Adipose tissue (tissue), 3 donors: Measurements from ENCODE around the gene MAP3K10. TPM values are rescaled to one million over a fixed set of nuclear protein-coding genes. Genes with fewer than 3 reads are reported as not detected.
"Not testable (repeated sequence)": the region's sequence is repeated elsewhere in the genome, so short reads cannot be mapped to it uniquely, and the experiment has no call there.

Experiments used
- H3K27ac ChIP-seq: one replicate; pipeline ENCODE4 v1.5.1; 2013; ENCODE audit warnings: low read depth, low read length
- WGBS, 3 donors: extraction: QIAGEN DNeasy Blood & Tissue Kit; methylation state at CpG; one replicate each; pipeline ENCODE4 v1.1.7; 2013; 5-methylcytosine and 5-hydroxymethylcytosine counted together
- polyA plus RNA-seq, 3 donors: library from polyadenylated mRNA; stranded (reverse); fragments of 200-250 nt; gene quantifications; one replicate each; pipeline ENCODE4 v1.2.3, GENCODE V29; 2013
- donor health status: healthy with polysubstance abuse.
- donor health status: Bipolar disorder and iron deficiency.
- donor health status: healthy.

The MAP3K10 gene
- polyA plus RNA-seq, 3 donors, result 4.7 to 13.3 (median 12.2) TPM

DNA sequence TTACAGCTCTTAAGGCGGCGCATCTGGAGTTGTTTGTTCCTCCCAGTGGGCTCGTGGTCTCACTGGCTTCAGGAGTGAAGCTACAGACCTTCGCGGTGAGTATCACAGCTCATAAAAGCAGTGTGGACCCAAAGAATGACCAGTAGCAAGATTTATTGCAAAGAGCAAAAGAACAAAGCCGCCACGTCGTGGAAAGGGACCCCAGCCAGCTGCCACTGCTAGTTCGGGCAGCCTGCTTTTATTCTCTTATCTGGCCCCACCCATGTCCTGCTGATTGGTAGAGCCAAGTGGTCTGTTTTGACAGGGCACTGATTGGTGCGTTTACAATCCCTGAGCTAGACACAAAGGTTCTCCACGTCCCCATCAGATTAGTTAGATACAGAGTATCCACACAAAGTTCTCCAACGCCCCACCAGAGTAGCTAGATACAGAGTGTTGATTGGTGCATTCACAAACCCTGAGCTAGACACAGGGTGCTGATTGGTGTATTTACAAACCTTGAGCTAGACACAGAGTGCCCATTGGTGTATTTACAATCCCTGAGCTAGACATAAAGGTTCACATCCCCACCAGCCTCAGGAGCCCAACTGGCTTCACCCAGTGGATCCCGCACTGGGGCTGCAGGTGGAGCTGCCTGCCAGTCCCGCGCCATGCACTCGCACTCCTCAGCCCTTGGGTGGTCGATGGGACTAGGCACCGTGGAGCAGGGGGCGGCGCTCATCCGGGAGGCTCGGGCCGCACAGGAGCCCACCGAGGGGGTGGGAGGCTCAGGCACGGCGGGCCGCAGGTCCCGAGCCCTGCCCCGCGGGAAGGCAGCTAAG is 21.5 kb upstream of the MAP3K10 start:
- H3K27ac ChIP-seq, result not testable (repeated sequence)
- WGBS, 3 donors, result 70 to 86% (median 83%) methylated on average over 23 to 30 of the region's 30 CpGs

DNA sequence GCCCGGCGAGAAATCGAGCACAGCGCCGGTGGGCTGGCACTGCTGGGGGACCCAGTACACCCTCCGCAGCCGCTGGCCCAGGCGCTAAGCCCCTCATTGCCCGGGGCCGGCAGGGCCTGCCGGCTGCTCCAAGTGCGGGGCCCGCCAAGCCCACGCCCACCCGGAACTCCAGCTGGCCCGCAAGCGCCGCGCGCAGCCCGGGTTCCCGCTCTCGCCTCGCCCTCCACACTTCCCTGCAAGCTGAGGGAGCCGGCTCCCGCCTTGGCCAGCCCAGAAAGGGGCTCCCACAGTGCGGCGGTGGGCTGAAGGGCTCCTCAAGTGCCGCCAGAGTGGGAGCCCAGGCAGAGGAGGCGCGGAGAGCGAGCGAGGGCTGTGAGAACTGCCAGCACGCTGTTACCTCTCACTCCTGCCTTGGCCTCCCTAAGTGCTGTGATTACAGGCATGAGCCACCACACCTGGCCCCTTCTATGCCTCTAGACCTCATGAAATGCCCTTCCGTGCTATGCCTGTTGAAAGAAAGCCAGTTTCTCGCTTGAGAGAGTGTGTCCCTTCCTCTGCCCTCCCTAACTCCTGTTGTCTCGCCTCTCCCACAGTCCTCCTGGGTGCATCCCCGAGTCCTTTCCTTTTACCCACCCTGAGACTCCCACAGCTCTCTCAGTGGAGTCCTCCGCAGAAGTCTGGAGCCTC is 20.8 kb upstream of the MAP3K10 start:
- 74 to 79% (median 78%) methylated on average over 19 to 39 of the region's 39 CpGs for WGBS, 3 donors

DNA sequence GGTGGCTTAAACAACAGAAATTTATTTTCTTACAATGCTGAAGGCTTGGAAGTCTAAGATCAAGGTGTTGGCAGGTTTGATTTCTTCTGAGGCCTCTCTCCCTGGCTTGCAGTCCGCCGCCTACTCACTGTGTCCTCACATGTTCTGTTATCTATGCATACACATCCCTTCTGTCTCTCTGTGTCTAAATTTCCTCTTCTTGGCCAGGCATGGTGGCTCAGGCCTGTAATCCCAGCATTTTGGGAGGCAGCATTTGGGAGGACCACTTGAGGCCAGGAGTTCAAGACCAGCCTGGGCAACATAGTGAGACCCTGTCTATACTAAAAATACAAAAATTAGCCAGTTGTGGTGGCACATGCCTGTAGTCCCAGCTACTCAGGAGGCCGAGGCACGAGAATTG is 19.9 kb upstream of the MAP3K10 start:
- WGBS, 3 donors, result 95 to 96% (median 96%) methylated on average over 4 of the region's 4 CpGs

More for the DNA sequence above, 20.8 kb upstream of the MAP3K10 start:
- not testable (repeated sequence) for H3K27ac ChIP-seq

DNA sequence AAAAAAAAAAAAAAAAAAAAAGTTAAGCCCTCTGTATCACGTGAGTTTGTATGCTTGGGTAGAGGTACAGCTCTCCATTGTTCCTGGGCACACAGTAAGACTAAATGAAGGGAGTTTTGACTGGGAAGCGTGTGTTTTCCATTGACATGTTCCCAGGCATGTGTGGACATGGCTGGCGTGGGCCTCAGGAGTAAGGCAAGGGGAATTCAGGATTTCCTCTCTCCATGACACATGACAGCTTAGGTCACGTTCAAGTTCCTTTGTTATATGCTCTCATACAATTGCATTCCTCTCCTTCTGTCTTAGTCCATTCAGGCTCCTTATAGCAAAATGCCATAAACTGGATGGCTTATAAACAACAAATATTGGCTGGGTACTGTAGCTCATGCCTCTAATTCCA is 17.1 kb upstream of the MAP3K10 start:
- WGBS, 3 donors, result 69 to 79% (median 73%) methylated on average over 4 of the region's 4 CpGs
- no peak overlapping the region for H3K27ac ChIP-seq

More for the DNA sequence above, 19.9 kb upstream of the MAP3K10 start:
- not testable (repeated sequence) for H3K27ac ChIP-seq

DNA sequence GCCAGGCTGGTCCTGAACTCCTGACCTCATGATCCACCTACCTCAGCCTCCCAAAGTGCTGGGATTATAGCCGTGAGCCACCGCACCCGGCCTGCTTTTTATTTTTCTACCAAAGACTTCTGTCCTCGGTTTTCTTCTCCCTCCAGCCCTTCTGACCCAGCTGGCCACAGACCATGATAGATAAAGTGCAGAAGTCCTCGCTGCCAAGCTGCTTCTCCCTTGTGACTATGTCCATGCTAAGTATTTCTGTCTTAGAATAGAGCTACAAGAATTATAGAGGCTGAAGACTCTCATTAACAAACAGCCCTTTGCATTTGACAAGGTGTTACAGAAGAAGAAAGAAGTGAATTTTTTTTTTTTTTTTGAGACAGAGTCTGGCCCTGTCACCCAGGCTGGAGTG is 15.4 kb upstream of the MAP3K10 start:
- 60 to 71% (median 61%) methylated on average over 5 of the region's 5 CpGs for WGBS, 3 donors
- no peak overlapping the region for H3K27ac ChIP-seq

DNA sequence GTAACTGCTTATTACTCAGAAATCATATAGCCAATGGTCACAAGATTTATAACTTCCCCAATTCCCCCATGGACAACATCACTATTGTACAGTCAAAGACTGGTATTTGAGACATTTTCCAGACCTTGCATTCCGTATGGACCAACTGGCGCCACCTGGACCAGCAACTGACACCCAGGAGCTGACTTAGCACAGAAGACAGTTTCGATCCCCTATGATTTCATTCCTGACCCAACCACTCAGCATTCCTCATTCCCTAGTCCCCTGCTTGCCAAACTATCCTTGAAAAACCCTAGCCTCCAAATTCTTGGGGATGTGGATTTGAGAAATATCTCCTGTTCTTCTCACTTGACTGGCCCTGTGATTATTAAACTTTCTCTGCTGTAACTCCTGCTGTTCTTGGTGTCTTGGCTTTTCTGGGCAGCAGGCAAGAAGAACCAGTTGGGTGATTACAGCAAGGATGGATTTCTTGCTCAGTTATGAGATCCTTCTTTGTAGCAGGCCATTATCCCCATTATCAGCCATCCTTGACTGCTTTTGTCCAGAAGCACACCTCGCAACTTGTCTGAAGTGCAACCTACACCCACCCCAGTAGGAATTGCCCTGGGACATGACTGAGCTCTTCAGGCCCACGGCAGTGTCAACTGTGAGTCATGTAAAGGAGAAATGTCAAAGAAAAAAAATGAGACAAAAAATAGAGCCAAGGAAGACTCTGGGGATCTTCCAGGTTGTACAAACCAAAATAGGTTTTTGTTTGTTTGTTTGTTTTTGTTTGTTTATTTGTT is 13.7 kb upstream of the MAP3K10 start:
- 76 to 81% (median 78%) methylated on average over 5 of the region's 5 CpGs for WGBS, 3 donors
- H3K27ac ChIP-seq, result no peak overlapping the region

DNA sequence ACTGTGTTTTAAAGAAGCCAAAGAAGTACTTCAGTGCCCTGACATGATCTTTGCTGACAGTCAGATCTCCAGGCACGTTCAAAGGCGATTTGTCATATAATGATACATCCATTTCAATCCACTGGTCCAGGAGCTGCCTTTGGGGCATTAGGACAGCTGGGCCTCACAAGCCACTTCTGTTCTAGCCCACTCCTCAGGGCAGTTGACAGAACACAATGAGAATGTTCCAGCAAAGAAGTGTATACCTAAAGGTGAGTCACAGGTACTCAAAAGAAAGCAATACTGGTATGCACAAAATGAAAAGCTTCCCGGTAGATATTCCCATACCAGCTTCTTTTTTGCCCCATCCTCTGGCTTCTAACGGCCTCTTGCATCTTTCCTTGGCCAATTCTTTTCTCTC is 12.5 kb upstream of the MAP3K10 start:
- WGBS, 3 donors, result 70 to 88% (median 88%) methylated on average over 4 of the region's 4 CpGs
- no peak overlapping the region for H3K27ac ChIP-seq

DNA sequence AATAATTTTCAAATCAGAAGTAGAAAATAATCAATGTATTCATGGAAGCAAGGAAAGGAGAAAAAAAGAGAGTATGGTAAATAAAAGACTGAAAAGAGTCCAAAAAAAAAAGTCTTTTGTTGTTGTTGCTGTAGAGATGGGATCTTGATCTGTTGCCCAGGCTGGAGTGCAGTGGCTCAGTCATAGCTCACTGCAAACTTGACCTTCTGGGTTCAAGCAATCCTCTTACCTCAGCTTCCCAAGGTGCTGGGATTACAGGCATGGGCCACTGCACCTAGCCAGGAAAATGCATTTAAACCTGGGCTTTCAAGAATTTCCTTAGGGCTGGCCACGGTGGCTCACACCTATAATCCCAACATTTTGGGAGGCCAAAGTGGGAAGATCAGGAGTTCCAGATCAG is 7.0 kb upstream of the MAP3K10 start:
- 90 to 100% (median 90%) methylated on average over 1 of the region's 1 CpG for WGBS, 3 donors
- no peak overlapping the region for H3K27ac ChIP-seq

DNA sequence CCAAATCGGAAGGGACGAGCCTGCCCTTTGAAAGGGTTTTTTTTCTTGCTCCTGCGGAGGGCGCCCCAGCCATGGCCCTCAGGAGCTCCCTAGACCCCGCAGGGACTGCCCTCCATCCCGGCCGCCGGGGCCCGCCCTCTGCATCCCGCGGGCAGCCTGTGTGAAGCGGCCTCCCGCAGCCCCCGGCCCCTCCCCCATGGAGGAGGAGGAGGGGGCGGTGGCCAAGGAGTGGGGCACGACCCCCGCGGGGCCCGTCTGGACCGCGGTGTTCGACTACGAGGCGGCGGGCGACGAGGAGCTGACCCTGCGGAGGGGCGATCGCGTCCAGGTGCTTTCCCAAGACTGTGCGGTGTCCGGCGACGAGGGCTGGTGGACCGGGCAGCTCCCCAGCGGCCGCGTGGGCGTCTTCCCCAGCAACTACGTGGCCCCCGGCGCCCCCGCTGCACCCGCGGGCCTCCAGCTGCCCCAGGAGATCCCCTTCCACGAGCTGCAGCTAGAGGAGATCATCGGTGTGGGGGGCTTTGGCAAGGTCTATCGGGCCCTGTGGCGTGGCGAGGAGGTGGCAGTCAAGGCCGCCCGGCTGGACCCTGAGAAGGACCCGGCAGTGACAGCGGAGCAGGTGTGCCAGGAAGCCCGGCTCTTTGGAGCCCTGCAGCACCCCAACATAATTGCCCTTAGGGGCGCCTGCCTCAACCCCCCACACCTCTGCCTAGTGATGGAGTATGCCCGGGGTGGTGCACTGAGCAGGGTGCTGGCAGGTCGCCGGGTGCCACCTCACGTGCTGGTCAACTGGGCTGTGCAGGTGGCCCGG is 815 bp downstream of the MAP3K10 start:
- 16 to 19% (median 17%) methylated on average over 50 to 62 of the region's 62 CpGs for WGBS, 3 donors
- H3K27ac ChIP-seq, result no peak overlapping the region

DNA sequence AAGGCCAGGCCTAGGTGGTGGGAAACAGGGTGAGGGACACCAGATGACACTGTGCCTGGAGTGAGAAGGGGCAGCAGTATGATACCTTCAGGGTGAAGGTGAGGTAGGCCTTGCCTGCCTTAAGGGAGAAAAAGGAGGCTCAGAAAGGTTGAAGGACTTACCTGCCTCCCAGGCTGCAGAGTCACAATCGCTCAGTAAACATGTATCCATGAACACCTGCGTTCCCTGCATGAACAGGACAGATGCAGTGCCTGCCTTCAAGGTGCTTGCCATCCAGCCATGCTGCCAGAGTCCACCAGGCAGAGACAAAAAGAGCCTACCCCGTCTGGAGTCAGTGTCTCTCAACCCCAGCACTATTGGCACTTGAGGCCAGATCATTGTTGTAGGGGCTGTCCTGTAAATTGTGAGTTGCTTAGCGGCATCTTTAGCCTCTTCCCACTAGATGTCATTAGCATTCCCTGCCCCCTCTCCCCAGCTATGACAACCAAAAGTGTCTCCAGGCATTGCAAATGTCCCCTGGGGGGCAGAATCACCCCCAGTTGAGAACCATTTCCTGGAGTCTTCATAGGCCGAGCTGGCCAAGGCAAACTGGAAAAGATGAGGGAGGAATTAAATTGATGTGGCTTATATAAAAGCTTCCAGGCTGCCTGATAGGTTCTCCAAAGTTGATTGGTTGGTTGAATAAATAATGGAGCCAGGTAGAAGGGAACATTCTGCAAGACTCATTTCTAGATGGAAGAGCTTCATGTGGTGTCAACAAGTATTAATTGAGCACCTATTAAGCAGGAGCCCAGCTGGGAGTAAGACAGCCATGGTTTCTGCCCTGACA is 1.7 kb downstream of the MAP3K10 start:
- WGBS, 3 donors, result 82 to 88% (median 83%) methylated on average over 5 of the region's 5 CpGs
- H3K27ac ChIP-seq, result no peak overlapping the region

DNA sequence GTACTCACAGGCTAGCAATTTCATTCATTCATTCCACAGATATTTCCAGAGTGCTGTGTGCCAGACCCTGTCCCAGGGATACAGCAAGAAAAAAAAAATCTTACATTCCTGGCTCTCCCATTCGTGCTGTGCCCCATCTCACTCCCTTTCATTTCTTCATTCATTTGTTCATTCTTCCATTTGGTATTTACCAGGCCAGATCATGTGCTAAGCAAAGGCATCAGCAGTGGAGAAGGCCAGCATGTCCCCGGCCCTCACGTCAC is 2.3 kb downstream of the MAP3K10 start:
- no peak overlapping the region for H3K27ac ChIP-seq
- WGBS, 3 donors, result 85 to 92% (median 92%) methylated on average over 3 of the region's 3 CpGs

DNA sequence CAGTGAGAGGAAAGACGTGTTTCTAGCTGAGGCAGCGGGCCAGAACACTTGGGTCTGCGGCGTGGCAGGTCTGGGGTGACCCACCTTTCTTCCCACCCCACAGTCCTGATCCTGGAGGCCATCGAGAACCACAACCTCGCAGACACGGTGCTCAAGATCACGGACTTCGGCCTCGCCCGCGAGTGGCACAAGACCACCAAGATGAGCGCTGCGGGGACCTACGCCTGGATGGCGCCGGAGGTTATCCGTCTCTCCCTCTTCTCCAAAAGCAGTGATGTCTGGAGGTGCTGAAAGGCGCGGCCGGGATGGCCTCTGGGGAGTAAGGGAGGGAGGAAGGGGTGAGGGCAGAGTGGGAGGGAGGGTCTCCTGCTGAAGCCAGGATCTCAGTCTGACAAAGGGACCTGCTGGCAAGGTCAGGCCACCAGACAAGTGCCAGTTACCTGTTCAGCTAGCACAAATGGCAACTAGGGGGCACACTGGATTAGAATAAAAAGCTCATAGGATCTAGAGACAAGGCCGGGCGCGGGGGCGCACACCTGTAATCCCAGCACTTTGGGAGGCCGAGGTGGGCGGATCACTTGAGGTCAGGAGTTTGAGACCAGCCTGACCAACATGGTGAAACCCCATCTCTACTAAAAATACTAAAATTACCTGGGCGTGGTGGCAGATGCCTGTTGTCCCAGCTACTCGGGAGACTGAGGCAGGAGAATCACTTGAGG is 7.2 kb downstream of the MAP3K10 start:
- WGBS, 3 donors, result 96 to 97% (median 96%) methylated on average over 29 of the region's 29 CpGs
- H3K27ac ChIP-seq, result no peak overlapping the region

DNA sequence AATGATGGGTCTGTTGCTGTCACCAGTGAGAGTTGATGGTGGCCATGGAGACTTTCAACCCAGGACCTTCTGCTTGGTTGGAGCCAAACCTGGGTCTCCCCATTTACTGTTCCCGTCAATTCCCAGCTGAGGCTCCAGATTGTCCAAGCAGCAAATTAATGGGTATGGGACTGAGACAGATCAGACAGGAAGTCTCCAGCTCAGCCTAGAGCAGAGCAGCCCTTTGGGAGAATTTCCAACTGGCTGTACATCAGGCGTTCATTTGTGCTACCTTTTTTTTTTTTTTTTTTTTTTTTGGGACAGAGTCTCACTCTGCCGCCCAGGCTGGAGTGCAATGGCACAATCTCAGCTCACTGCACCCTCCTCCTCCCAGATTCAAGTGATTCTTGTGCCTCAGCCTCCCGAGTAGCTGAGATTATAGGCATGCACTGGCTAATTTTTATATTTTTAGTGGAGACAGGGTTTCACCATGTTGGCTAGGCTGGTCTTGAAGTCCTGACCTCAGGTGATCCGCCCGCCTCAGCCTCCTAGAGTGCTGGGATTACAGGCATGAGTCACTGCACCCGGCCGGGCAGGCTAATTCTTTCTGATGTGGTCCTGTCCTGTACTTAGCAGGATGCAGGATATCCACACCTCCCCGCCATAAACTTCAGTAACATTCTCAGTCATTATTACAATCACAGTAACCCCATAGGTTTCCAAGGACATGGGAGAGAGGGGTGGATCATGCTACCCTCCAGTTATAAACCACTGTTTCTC is 9.3 kb downstream of the MAP3K10 start:
- 82 to 87% (median 83%) methylated on average over 9 of the region's 9 CpGs for WGBS, 3 donors
- H3K27ac ChIP-seq, result no peak overlapping the region

DNA sequence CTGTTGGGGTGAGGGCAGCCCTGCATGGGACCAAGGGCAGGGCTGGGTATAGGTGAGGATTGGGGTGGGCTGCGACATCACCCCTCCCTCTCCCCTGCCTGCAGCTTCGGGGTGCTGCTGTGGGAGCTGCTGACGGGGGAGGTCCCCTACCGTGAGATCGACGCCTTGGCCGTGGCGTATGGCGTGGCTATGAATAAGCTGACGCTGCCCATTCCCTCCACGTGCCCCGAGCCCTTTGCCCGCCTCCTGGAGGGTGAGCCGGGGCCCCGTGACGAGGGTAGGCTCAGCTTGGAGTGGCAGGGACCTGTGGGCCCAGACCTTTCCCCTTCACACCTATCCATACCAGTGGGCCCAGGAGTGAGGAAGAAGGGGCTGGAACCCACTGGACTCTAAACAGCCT is 13.2 kb downstream of the MAP3K10 start:
- 97 to 98% (median 98%) methylated on average over 15 to 16 of the region's 16 CpGs for WGBS, 3 donors
- no peak overlapping the region for H3K27ac ChIP-seq

DNA sequence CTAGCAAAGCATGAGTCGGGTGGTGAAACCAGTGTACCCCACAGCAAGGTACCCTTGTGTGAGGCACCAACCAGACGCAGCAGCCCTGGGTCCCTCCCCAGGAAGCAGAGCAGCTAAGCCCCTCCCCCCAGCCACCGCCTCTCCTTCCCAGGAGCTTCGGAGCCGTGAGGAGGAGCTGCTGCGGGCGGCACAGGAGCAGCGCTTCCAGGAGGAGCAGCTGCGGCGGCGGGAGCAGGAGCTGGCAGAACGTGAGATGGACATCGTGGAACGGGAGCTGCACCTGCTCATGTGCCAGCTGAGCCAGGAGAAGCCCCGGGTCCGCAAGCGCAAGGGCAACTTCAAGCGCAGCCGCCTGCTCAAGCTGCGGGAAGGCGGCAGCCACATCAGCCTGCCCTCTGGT is 14.5 kb downstream of the MAP3K10 start:
- no peak overlapping the region for H3K27ac ChIP-seq
- 93 to 98% (median 97%) methylated on average over 20 to 21 of the region's 21 CpGs for WGBS, 3 donors

DNA sequence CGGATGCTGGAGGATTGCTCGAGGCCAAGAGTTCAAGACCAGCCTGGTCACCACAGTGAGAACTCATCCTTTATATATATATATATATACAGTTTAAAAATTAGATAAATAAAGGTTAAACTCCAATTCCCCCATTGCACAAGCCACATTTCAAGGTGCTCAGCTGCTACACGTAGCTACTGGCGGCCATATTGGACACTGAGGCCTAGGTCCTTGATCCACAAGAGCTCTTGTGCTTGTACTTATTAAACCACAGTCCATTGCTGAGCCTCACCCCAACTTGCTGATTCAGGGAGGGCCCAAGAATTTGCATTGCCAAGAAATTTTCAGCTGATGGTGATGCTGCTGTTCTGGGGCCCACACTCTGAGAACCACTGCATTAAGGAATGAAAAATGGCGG is 17.4 kb downstream of the MAP3K10 start:
- no peak overlapping the region for H3K27ac ChIP-seq
- WGBS, 3 donors, result 88 to 99% (median 94%) methylated on average over 5 of the region's 5 CpGs
